HepG2 (cell line): ENCODE data around the gene PACS2. TPM values are rescaled to one million over a fixed set of nuclear protein-coding genes. Genes with fewer than 3 reads are reported as not detected.
"Not testable (repeated sequence)": the region's sequence is repeated elsewhere in the genome, so short reads cannot be mapped to it uniquely, and the experiment has no call there.

Source experiments
- ATAC-seq: fragments of 200-7000 bp; cut with Tn5 transposase; 3 replicates; pipeline ENCODE4 v1.9.1; 2020; ENCODE audit warnings: mild to moderate bottlenecking, moderate library complexity
- BruUV-seq: library from RNA; stranded (reverse); fragments of 400-500 nt; replicated peaks from 2 replicates; lab custom pipeline; 2021; lab: Mats Ljungman, UMichigan
- CTCF ChIA-PET: fragments of 300-600 bp; formaldehyde crosslinking; extraction: SDS; loops from one replicate; lab custom pipeline; 2021; ENCODE audit warnings: low total read pairs, inconsistent platforms, low intra/inter-chr PET ratio; lab: Yijun Ruan, JAX
- POLR2A ChIA-PET: fragments of 350-600 bp; sonication (Branson Sonifier 250); formaldehyde crosslinking; loops from one replicate; lab custom pipeline; 2020; ENCODE audit warnings: antibody characterized with exemption, inconsistent platforms; lab: Yijun Ruan, JAX
- DNase-seq: peaks from one replicate; pipeline ENCODE4 v3.0.0-alpha.2; 2015; ENCODE audit warnings: low spot score
- FAIRE-seq: peaks from 3 replicates; lab custom pipeline; 2011; peaks lifted over from hg19 to GRCh38; lab: Jason Lieb, UNC
- H2AFZ ChIP-seq: one replicate; pipeline ENCODE4 v1.6.1; 2011; ENCODE audit warnings: low read length, inconsistent platforms
- H3K27ac ChIP-seq: fragments of 300-600 bp; 3 replicates; pipeline ENCODE4 v1.8.0; 2011; ENCODE audit warnings: mixed run types, mild to moderate bottlenecking, mixed read lengths, low read length, inconsistent platforms; ENCODE audit not compliant: insufficient read depth; ENCODE audit errors: extremely low read length
- H3K27me3 ChIP-seq, 2 experiments: fragments of 200-600 bp in 1 of 2; 2 replicates in 1 of 2; 3 replicates in 1 of 2; pipeline versions ENCODE4 v1.6.0 to v1.8.0; 2011; ENCODE audit warnings: low read length in 2 of 2, mild to moderate bottlenecking in 2 of 2, moderate library complexity in 2 of 2, inconsistent platforms in 1 of 2; ENCODE audit not compliant: insufficient read depth in 2 of 2, control insufficient read depth in 1 of 2
- H3K36me3 ChIP-seq, 2 experiments: fragments of 200-600 bp in 1 of 2; replicated peaks in 1 of 2; 2 replicates in 1 of 2; 3 replicates in 1 of 2; pipeline versions ENCODE4 v1.5.1 to v1.8.0; 2011; ENCODE audit warnings: low read length in 2 of 2, inconsistent platforms in 1 of 2; ENCODE audit not compliant: insufficient read depth in 2 of 2, control insufficient read depth in 1 of 2
- H3K4me1 ChIP-seq: 2 replicates; pipeline ENCODE4 v1.5.1; 2012; ENCODE audit warnings: low read length, inconsistent platforms; ENCODE audit not compliant: insufficient read depth
- H3K4me2 ChIP-seq: 2 replicates; pipeline ENCODE4 v1.6.0; 2011; ENCODE audit warnings: low read depth, low read length, inconsistent platforms
- H3K4me3 ChIP-seq, 3 experiments: fragments of 200-600 bp in 1 of 3; sonication (generic), shearing (Covaris generic) in 1 of 3; replicated peaks in 1 of 3; 2 replicates each; pipeline ENCODE4 v1.5.1; 2011 to 2016; ENCODE audit warnings: low read length in 3 of 3, inconsistent platforms in 2 of 3, low read depth in 2 of 3, mild to moderate bottlenecking in 2 of 3, control low read depth in 1 of 3, mixed read lengths in 1 of 3; ENCODE audit not compliant: insufficient read depth in 1 of 3
- H3K79me2 ChIP-seq: one replicate; pipeline ENCODE4 v1.6.1; 2011; ENCODE audit warnings: low read length, inconsistent platforms; ENCODE audit not compliant: insufficient read depth
- H3K9ac ChIP-seq: 2 replicates; pipeline ENCODE4 v1.6.0; 2011; ENCODE audit warnings: mild to moderate bottlenecking, low read depth, low read length, inconsistent platforms; ENCODE audit not compliant: insufficient read depth
- H3K9me3 ChIP-seq: 2 replicates; pipeline ENCODE4 v1.5.1; 2012; ENCODE audit warnings: mild to moderate bottlenecking, low read length
- H4K20me1 ChIP-seq: 2 replicates; pipeline ENCODE4 v1.6.0; 2011; ENCODE audit warnings: inconsistent platforms, mild to moderate bottlenecking, low read length, moderate library complexity; ENCODE audit not compliant: insufficient read depth
- BHLHE40 ChIP-seq: IDR thresholded peaks from 2 replicates; pipeline ENCODE4 v1.6.1; 2011; ENCODE audit warnings: low read length, improper control_type of control experiment
- WGBS: methylation state at CpG from one replicate; pipeline ENCODE4 v1.1.6; 2017; ENCODE audit warnings: low lambda C conversion rate; 5-methylcytosine and 5-hydroxymethylcytosine counted together
- in situ Hi-C: cut with HindIII; loops from 2 replicates; pipeline ENCODE4 v1.10.0; 2017; ENCODE audit warnings: low pct_unique_long_range_greater_than_20kb; ENCODE audit not compliant: extremely low pct_ligation_motif_present
- intact Hi-C: fragments of 100-400 bp; cut with micrococcal nuclease; formaldehyde crosslinking; loops from one replicate; pipeline ENCODE4 v1.10.0; 2022; ENCODE audit not compliant: unreplicated experiment
- polyA plus RNA-seq, 8 experiments: library from polyadenylated mRNA; depleted of rRNA in 3 of 8; stranded (reverse) in 7 of 8; unstranded in 1 of 8; fragments of >200 nt; fragmentation: Illumina TruSeq in 4 of 8; extraction: Trizol in 4 of 8; gene quantifications; 2 replicates each; pipeline versions ENCODE4 v1.2.1 to v1.2.3, GENCODE V29; 2011 to 2016; ENCODE audit warnings: low read depth in 4 of 8, missing spikeins in 1 of 8, mixed read lengths in 1 of 8; ENCODE audit not compliant: insufficient read depth in 1 of 8
- total RNA-seq, 5 experiments: library from RNA; depleted of rRNA; stranded (reverse); fragments of >200 nt; fragmentation: Illumina TruSeq; extraction: Trizol; gene quantifications; 2 replicates each; pipeline ENCODE4 v1.2.3, GENCODE V29; 2016; ENCODE audit warnings: low read depth in 1 of 5

PACS2 gene
- total and polyA plus RNA-seq, 2 of the 13 experiments (the other 11 are each of a cell fraction or from before 2014, with no cell fraction given) = 23.6 to 27.6 TPM

DNA sequence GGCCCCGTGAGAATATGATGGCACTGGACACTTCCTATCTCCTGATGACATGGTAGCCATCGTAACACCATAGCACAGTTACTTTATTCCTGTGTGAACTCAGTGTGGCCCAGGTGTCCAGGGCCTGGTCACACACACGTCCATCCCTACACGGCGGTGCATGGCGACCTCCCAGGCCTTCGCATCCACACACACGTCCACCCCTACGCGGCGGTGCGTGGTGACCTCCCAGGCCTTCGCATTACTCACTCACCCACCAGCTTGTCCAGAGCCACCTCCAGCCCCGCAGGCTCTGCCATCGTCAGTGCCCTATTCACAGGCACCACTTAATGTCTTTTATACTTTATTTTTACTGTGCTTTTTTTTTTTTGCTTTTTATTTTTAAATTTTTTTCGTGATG is 44.4 kb downstream of the PACS2 start:
- ChIA-PET CTCF (no interaction called here), POLR2A (no interaction called here)
- no peaks in the 10 kb centered on the region for H3K27me3 ChIP-seq
- H3K4me2 ChIP-seq = no peak overlapping the region
- no peaks in the 10 kb centered on the region for H4K20me1 ChIP-seq
- no peak overlapping the region for H2AFZ ChIP-seq
- no peak for DNase-seq
- intact Hi-C loops (no loop called here), in situ Hi-C loops (no loop called here)
- H3K9me3 ChIP-seq = no peaks in the 10 kb centered on the region
- no peak overlapping the region for H3K4me3 ChIP-seq
- no peak for TF ChIP-seq BHLHE40
- H3K9ac ChIP-seq = no peak overlapping the region
- H3K4me1 ChIP-seq = no peaks in the 10 kb centered on the region; the same call in 1 of the 2 replicates
- no peaks in the 10 kb centered on the region; a peak in 1 of 5 replicates for H3K36me3 ChIP-seq
- H3K27ac ChIP-seq = no peak overlapping the region
- FAIRE-seq = no peak
- no TSS peak for BruUV-seq
- 98% methylated on average over 12 of the region's 16 CpGs for WGBS
- H3K79me2 ChIP-seq = no peaks in the 10 kb centered on the region
- ATAC-seq = no peak

DNA sequence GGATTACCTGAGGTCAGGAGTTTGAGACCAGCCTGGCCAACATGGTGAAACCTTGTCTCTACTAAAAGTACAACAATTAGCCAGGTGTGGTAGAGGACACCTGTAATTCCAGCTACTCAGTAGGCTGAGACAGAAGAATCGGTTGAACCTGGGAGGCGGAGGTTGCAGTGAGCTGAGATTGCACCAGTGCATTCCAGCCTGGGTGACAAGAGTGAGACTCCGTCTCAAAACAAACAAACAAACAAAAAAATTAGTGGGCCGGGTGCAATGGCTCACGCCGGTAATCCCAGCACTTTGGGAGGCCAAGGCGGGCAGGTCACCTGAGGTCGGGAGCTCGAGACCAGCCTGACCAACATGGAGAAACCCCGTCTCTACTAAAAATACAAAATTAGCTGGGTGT is 46.9 kb downstream of the PACS2 start:
- intact Hi-C loops, H3K9ac ChIP-seq, FAIRE-seq, DNase-seq, POLR2A ChIA-PET, BruUV-seq, H3K4me2 ChIP-seq, H3K27me3 ChIP-seq, H3K4me1 ChIP-seq, H3K27ac ChIP-seq, H3K36me3 ChIP-seq, H3K9me3 ChIP-seq, in situ Hi-C loops, CTCF ChIA-PET, H3K4me3 ChIP-seq, H2AFZ ChIP-seq, H4K20me1 ChIP-seq, H3K79me2 ChIP-seq, ATAC-seq: not testable (repeated sequence)
- WGBS = 92% methylated on average over 10 of the region's 10 CpGs
